Choroid plexus epithelial cell (primary cell): Measurements from ENCODE around the gene SELENOO.

Source experiments
- DNase-seq: peaks from one replicate; pipeline ENCODE4 v3.0.0-alpha.2; 2010; ENCODE audit warnings: low read depth
- H3K4me3 ChIP-seq: 2 replicates; pipeline ENCODE4 v1.5.1; 2011; ENCODE audit warnings: low read depth, mild to moderate bottlenecking, control low read depth, low read length, moderate library complexity
- CTCF ChIP-seq: conservative IDR thresholded peaks from 2 replicates; pipeline ENCODE4 v1.5.1; 2011; ENCODE audit warnings: low read depth, mild to moderate bottlenecking, control low read depth, inconsistent platforms, low read length, moderate library complexity

Gene SELENOO

GRCh38 chr22:50210378-50211139, 9.7 kb downstream of the SELENOO start:
- no peak for DNase-seq
- H3K4me3 ChIP-seq, result no peak overlapping the region
- no peak for TF ChIP-seq CTCF

- TF ChIP-seq CTCF, result no peak
These were observed 10.3 kb downstream of the SELENOO start for GRCh38 chr22:50211147-50211546.

GRCh38 chr22:50213263-50213662, 12.5 kb downstream of the SELENOO start:
- DNase-seq, result no peak
- TF ChIP-seq CTCF, result no peak
- no peak overlapping the region for H3K4me3 ChIP-seq

More at GRCh38 chr22:50211147-50211546, 10.3 kb downstream of the SELENOO start:
- DNase-seq, result no peak
- no peak overlapping the region for H3K4me3 ChIP-seq

- DNase-seq, result no peak
- no peak for TF ChIP-seq CTCF
- no peak overlapping the region for H3K4me3 ChIP-seq
These were observed 14.7 kb downstream of the SELENOO start for GRCh38 chr22:50215297-50216054.

GRCh38 chr22:50216055-50216683, 15.4 kb downstream of the SELENOO start:
- no peak for DNase-seq
- no peak for TF ChIP-seq CTCF

GRCh38 chr22:50216684-50217520, 16.1 kb downstream of the SELENOO start:
- no peak for DNase-seq
- H3K4me3 ChIP-seq, result no peak overlapping the region
- TF ChIP-seq CTCF, result no peak

More at GRCh38 chr22:50216055-50216683, 15.4 kb downstream of the SELENOO start:
- H3K4me3 ChIP-seq, result no peak overlapping the region
